ENCODE measurements around the gene WDFY1.
"Not testable (repeated sequence)": the region's sequence is repeated elsewhere in the genome, so short reads cannot be mapped to it uniquely, and the experiment has no call there.

The WDFY1 gene

GRCh38 chr2:223896833-223897311 is 48.3 kb downstream of the WDFY1 start:
- no peak for DNase-seq (ENCODE audit: low read depth, low spot score)

GRCh38 chr2:223894968-223895367 is 50.2 kb downstream of the WDFY1 start:
- DNase-seq (ENCODE audit: low read depth, low spot score): no peak

- DNase-seq (ENCODE audit: low read depth, low spot score): no peak
Measured at GRCh38 chr2:223894009-223894408, 51.1 kb downstream of the WDFY1 start.

- no peak for DNase-seq (ENCODE audit: low read depth, low spot score)
Measured at GRCh38 chr2:223890721-223891120, 54.4 kb downstream of the WDFY1 start.

- DNase-seq (ENCODE audit: low read depth, low spot score): no peak
Measured at GRCh38 chr2:223889229-223889628, 55.9 kb downstream of the WDFY1 start.

- DNase-seq (ENCODE audit: low read depth, low spot score): no peak
Measured at GRCh38 chr2:223888251-223888650, 56.9 kb downstream of the WDFY1 start.

- no peak for DNase-seq (ENCODE audit: low read depth, low spot score)
Measured at GRCh38 chr2:223887127-223887526, 58.0 kb downstream of the WDFY1 start.

GRCh38 chr2:223886726-223887125 is 58.4 kb downstream of the WDFY1 start:
- DNase-seq (ENCODE audit: low read depth, low spot score): no peak

- DNase-seq (ENCODE audit: low read depth, low spot score): no peak
Measured at GRCh38 chr2:223884399-223884798, 60.7 kb downstream of the WDFY1 start.

- DNase-seq (ENCODE audit: low read depth, low spot score): no peak
Measured at GRCh38 chr2:223882715-223883114, 62.4 kb downstream of the WDFY1 start.

- DNase-seq (ENCODE audit: low read depth, low spot score): no peak
Measured at GRCh38 chr2:223880796-223881195, 64.3 kb downstream of the WDFY1 start.

GRCh38 chr2:223877721-223878410 is 67.3 kb downstream of the WDFY1 start:
- DNase-seq (ENCODE audit: low read depth, low spot score): no peak

- no peak for DNase-seq (ENCODE audit: low read depth, low spot score)
Measured at GRCh38 chr2:223873672-223874071, 71.5 kb downstream of the WDFY1 start.

- not testable (repeated sequence) for DNase-seq (ENCODE audit: low read depth, low spot score)
Measured at GRCh38 chr2:223872772-223873171, 72.4 kb downstream of the WDFY1 start.

GRCh38 chr2:223871661-223872060 is 73.5 kb downstream of the WDFY1 start:
- DNase-seq (ENCODE audit: low read depth, low spot score): not testable (repeated sequence)

- no peak for DNase-seq (ENCODE audit: low read depth, low spot score)
Measured at GRCh38 chr2:223870840-223871611, 74.1 kb downstream of the WDFY1 start.

- no peak for DNase-seq (ENCODE audit: low read depth, low spot score)
Measured at GRCh38 chr2:223868005-223868404, 77.1 kb downstream of the WDFY1 start.

- no peak for DNase-seq (ENCODE audit: low read depth, low spot score)
Measured at GRCh38 chr2:223865907-223866508, 79.1 kb downstream of the WDFY1 start.

GRCh38 chr2:223865124-223865523 is 80.0 kb downstream of the WDFY1 start:
- no peak for DNase-seq (ENCODE audit: low read depth, low spot score)

- no peak for DNase-seq (ENCODE audit: low read depth, low spot score)
Measured at GRCh38 chr2:223863491-223863890, 81.6 kb downstream of the WDFY1 start.

- DNase-seq (ENCODE audit: low read depth, low spot score): no peak
Measured at GRCh38 chr2:223860809-223861738, 84.1 kb downstream of the WDFY1 start.

Data from iPS DF 19.7 (cell line).